ENCODE data around the gene COL18A1.

The COL18A1 gene

GRCh38 chr21:45465105-45465504, 60.1 kb downstream of the COL18A1 start:
- Histone ChIP-seq H3K27ac (ENCODE audit: poor library complexity, severe bottlenecking) (no peak overlapping the region), H3K4me1 (ENCODE audit: insufficient read depth, poor library complexity, severe bottlenecking) (no peaks in the 10 kb centered on the region), H3K27me3 (ENCODE audit: insufficient read depth, poor library complexity, severe bottlenecking) (no peaks in the 10 kb centered on the region), H3K4me3 (ENCODE audit: severe bottlenecking) (no peak overlapping the region), H3K9me3 (ENCODE audit: severe bottlenecking) (no peaks in the 10 kb centered on the region), H3K36me3 (ENCODE audit: low read depth) (no peaks in the 10 kb centered on the region)
- DNase-seq (ENCODE audit: low spot score) (no peak), ATAC-seq (ENCODE audit: low read depth) (no peak)
- no peak for TF ChIP-seq CTCF (IDR thresholded peaks at IDR 0.05; ENCODE audit: poor library complexity, severe bottlenecking)

DNA sequence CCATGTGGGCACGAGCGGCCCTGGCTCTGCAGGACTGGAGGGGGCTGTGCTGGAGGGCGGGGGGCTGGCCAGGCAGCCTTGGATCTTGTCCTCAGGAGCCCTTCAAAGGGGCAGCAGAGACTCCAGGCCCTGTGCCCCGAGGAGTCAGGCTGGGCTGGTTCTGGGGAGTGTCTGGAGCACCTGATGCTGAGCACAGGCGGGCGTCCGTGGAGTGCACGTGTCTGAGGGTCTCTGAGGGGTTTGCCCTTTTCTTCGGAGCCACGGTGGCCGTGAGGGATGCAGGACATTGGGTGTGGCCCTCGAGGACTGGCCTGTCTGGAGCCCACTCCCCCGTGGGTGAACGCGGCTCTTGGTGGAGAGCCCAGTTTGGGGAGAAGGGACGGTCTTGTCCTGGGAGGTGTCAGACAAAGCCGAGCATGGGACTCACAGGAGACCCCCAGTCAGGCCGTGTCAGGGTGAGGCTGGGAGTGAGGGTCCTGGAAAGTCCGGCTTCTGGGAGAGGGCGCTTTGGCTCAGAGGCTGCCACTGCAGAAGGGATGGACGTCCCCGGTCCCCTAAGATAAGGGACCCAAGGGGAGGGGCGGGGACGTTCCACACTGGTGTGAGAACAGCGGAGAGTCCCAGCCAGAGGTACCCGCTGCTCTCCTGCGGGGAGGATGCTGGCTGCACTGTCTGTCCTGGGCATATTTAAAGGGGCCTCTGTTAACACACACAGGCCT, 60.8 kb downstream of the COL18A1 start:
- H3K27me3 ChIP-seq (ENCODE audit: insufficient read depth, poor library complexity, severe bottlenecking) = no peaks in the 10 kb centered on the region
- no peak overlapping the region for H3K27ac ChIP-seq (ENCODE audit: poor library complexity, severe bottlenecking)
- no peaks in the 10 kb centered on the region for H3K4me1 ChIP-seq (ENCODE audit: insufficient read depth, poor library complexity, severe bottlenecking)
- DNase-seq (ENCODE audit: low spot score) = no peak
- no peak for ATAC-seq (ENCODE audit: low read depth)
- no peak for TF ChIP-seq CTCF (IDR thresholded peaks at IDR 0.05; ENCODE audit: poor library complexity, severe bottlenecking)
- no peaks in the 10 kb centered on the region for H3K9me3 ChIP-seq (ENCODE audit: severe bottlenecking)
- no peak overlapping the region for H3K4me3 ChIP-seq (ENCODE audit: severe bottlenecking)
- no peaks in the 10 kb centered on the region for H3K36me3 ChIP-seq (ENCODE audit: low read depth)

DNA sequence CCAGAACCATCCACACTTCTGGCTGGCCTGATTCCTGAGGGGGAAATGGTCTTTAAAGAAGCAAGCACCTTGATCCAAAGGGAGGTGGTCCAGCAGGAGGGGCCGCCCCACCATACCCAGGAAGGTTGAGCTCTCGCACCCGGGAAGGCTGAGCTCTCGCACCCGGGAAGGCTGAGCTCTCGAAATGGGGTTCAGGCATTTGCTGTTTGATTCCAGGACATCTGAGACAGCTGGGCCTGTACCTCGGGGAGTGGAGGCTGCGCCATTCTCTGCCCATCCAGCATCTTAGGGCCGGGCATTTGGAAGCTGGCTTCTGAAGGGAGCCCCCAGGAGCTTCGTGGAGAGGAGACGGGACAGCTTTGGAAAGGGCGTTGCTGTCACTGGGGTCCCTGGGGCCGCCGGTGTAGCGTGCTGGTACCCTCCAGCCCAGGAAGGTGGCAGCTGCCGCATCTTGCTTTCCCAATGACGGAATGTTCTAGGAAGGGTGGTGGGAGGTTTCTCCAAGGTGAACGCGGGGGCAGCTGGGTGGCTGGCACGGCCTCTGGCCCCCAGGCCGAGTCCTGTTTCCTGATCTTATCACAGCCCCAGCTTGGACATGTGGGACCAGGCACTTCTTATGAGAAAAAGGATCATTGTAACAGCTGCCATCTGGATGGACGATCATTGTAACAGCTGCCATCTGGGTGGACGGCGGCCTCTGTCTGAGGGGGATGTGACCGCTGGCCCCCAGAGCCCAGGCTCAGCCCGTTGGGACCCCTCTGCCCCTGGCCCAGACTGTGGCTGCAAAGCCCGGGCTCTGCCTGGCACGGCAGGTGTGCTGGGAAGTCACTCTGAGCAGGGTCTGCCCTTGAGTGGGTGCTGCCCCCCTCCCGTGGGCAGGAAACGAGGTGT, 61.6 kb downstream of the COL18A1 start:
- Histone ChIP-seq H3K27ac (ENCODE audit: poor library complexity, severe bottlenecking) (no peak overlapping the region), H3K9me3 (ENCODE audit: severe bottlenecking) (no peaks in the 10 kb centered on the region), H3K36me3 (ENCODE audit: low read depth) (no peaks in the 10 kb centered on the region), H3K4me1 (ENCODE audit: insufficient read depth, poor library complexity, severe bottlenecking) (peaks cover 3% of the 10 kb centered on the region), H3K27me3 (ENCODE audit: insufficient read depth, poor library complexity, severe bottlenecking) (no peaks in the 10 kb centered on the region), H3K4me3 (ENCODE audit: severe bottlenecking) (no peak overlapping the region)
- DNase-seq (ENCODE audit: low spot score) (no peak), ATAC-seq (ENCODE audit: low read depth) (no peak)
- no peak for TF ChIP-seq CTCF (IDR thresholded peaks at IDR 0.05; ENCODE audit: poor library complexity, severe bottlenecking)

DNA sequence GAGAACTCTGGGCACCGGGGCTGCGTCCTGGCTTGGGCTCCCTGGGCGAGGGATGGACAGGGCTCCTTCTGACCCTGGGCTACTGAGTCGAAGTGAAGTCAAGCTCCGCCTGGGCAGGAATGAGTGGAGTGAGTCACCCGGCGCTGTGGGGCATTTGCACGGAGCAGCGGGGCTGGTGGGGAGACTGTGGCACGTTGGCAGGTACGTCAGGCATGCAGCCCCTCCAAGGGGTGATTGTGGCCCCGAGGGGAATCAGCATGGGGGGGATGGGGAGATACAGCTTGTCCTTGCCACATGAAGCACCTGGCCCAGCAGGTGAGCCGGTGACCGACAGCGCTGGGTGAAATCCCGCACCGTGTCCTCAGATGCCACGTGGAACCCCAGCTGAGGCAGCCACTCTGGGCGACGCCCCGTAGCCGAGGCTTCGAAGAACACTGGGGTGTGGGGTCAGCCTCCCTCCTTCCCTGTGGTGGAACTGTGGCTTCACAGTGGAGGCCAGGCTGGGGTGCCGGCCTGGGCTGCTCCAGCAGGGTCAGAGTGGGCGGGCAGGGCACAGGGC, 62.3 kb downstream of the COL18A1 start:
- ATAC-seq (ENCODE audit: low read depth) (no peak), DNase-seq (ENCODE audit: low spot score) (no peak)
- Histone ChIP-seq H3K9me3 (ENCODE audit: severe bottlenecking) (no peaks in the 10 kb centered on the region), H3K27me3 (ENCODE audit: insufficient read depth, poor library complexity, severe bottlenecking) (no peaks in the 10 kb centered on the region), H3K4me1 (ENCODE audit: insufficient read depth, poor library complexity, severe bottlenecking) (peaks cover 6% of the 10 kb centered on the region), H3K27ac (ENCODE audit: poor library complexity, severe bottlenecking) (no peak overlapping the region), H3K36me3 (ENCODE audit: low read depth) (no peaks in the 10 kb centered on the region), H3K4me3 (ENCODE audit: severe bottlenecking) (no peak overlapping the region)
- no peak for TF ChIP-seq CTCF (IDR thresholded peaks at IDR 0.05; ENCODE audit: poor library complexity, severe bottlenecking)
